Measurements from ENCODE around the gene CDK15.

Gene CDK15

GRCh38 chr2:201827621-201828020 lies 21.3 kb downstream of the CDK15 start:
- H3K27ac ChIP-seq (ENCODE audit: low read depth in 2 of 2, low read length in 2 of 2), result no peak overlapping the region
- H3K27me3 ChIP-seq (ENCODE audit: control insufficient read depth in 2 of 2, insufficient read depth in 2 of 2, low read length in 2 of 2), result peaks cover 0 to 2% of the 10 kb centered on the region in 2 donors
- no peaks in the 10 kb centered on the region for H3K9me3 ChIP-seq (ENCODE audit: control insufficient read depth in 2 of 2, low read length in 2 of 2)
- no peak overlapping the region for H3K9ac ChIP-seq (ENCODE audit: low read depth in 1 of 2, low read length in 2 of 2)
- no peaks in the 10 kb centered on the region for H3K36me3 ChIP-seq (ENCODE audit: control insufficient read depth in 2 of 2, insufficient read depth in 2 of 2, low read length in 2 of 2)
- H3K4me3 ChIP-seq (ENCODE audit: low read length in 2 of 2), result no peak overlapping the region
- H3K4me1 ChIP-seq (ENCODE audit: control insufficient read depth in 2 of 2, insufficient read depth in 2 of 2, low read length in 2 of 2), result no peaks in the 10 kb centered on the region

- H3K4me3 ChIP-seq (ENCODE audit: low read length in 2 of 2), result no peak overlapping the region
- H3K9me3 ChIP-seq (ENCODE audit: control insufficient read depth in 2 of 2, low read length in 2 of 2), result no peaks in the 10 kb centered on the region
- no peak overlapping the region for H3K27ac ChIP-seq (ENCODE audit: low read depth in 2 of 2, low read length in 2 of 2)
- H3K4me1 ChIP-seq (ENCODE audit: control insufficient read depth in 2 of 2, insufficient read depth in 2 of 2, low read length in 2 of 2), result no peaks in the 10 kb centered on the region
- no peaks in the 10 kb centered on the region for H3K36me3 ChIP-seq (ENCODE audit: control insufficient read depth in 2 of 2, insufficient read depth in 2 of 2, low read length in 2 of 2)
- peaks cover 0 to 2% of the 10 kb centered on the region in 2 donors for H3K27me3 ChIP-seq (ENCODE audit: control insufficient read depth in 2 of 2, insufficient read depth in 2 of 2, low read length in 2 of 2)
- no peak overlapping the region for H3K9ac ChIP-seq (ENCODE audit: low read depth in 1 of 2, low read length in 2 of 2)
Observed at GRCh38 chr2:201828220-201828619, 21.9 kb downstream of the CDK15 start.

- H3K9ac ChIP-seq (ENCODE audit: low read depth in 1 of 2, low read length in 2 of 2), result no peak overlapping the region
- H3K36me3 ChIP-seq (ENCODE audit: control insufficient read depth in 2 of 2, insufficient read depth in 2 of 2, low read length in 2 of 2), result no peaks in the 10 kb centered on the region
- no peaks in the 10 kb centered on the region for H3K4me1 ChIP-seq (ENCODE audit: control insufficient read depth in 2 of 2, insufficient read depth in 2 of 2, low read length in 2 of 2)
- H3K4me3 ChIP-seq (ENCODE audit: low read length in 2 of 2), result no peak overlapping the region
- H3K9me3 ChIP-seq (ENCODE audit: control insufficient read depth in 2 of 2, low read length in 2 of 2), result no peaks in the 10 kb centered on the region
- H3K27ac ChIP-seq (ENCODE audit: low read depth in 2 of 2, low read length in 2 of 2), result no peak overlapping the region
- H3K27me3 ChIP-seq (ENCODE audit: control insufficient read depth in 2 of 2, insufficient read depth in 2 of 2, low read length in 2 of 2), result no peaks in the 10 kb centered on the region
Observed at GRCh38 chr2:201830666-201831065, 24.3 kb downstream of the CDK15 start.

- Histone ChIP-seq H3K27me3 (ENCODE audit: control insufficient read depth in 2 of 2, insufficient read depth in 2 of 2, low read length in 2 of 2) (no peaks in the 10 kb centered on the region), H3K27ac (ENCODE audit: low read depth in 2 of 2, low read length in 2 of 2) (no peak overlapping the region), H3K36me3 (ENCODE audit: control insufficient read depth in 2 of 2, insufficient read depth in 2 of 2, low read length in 2 of 2) (no peaks in the 10 kb centered on the region), H3K9me3 (ENCODE audit: control insufficient read depth in 2 of 2, low read length in 2 of 2) (no peaks in the 10 kb centered on the region), H3K4me3 (ENCODE audit: low read length in 2 of 2) (no peak overlapping the region), H3K9ac (ENCODE audit: low read depth in 1 of 2, low read length in 2 of 2) (no peak overlapping the region), H3K4me1 (ENCODE audit: control insufficient read depth in 2 of 2, insufficient read depth in 2 of 2, low read length in 2 of 2) (no peaks in the 10 kb centered on the region)
Observed at GRCh38 chr2:201831469-201831868, 25.1 kb downstream of the CDK15 start.

- Histone ChIP-seq H3K4me3 (ENCODE audit: low read length in 2 of 2) (no peak overlapping the region), H3K27ac (ENCODE audit: low read depth in 2 of 2, low read length in 2 of 2) (no peak overlapping the region), H3K9me3 (ENCODE audit: control insufficient read depth in 2 of 2, low read length in 2 of 2) (no peaks in the 10 kb centered on the region), H3K4me1 (ENCODE audit: control insufficient read depth in 2 of 2, insufficient read depth in 2 of 2, low read length in 2 of 2) (no peaks in the 10 kb centered on the region), H3K9ac (ENCODE audit: low read depth in 1 of 2, low read length in 2 of 2) (no peak overlapping the region), H3K27me3 (ENCODE audit: control insufficient read depth in 2 of 2, insufficient read depth in 2 of 2, low read length in 2 of 2) (no peaks in the 10 kb centered on the region), H3K36me3 (ENCODE audit: control insufficient read depth in 2 of 2, insufficient read depth in 2 of 2, low read length in 2 of 2) (no peaks in the 10 kb centered on the region)
Observed at GRCh38 chr2:201833781-201834180, 27.4 kb downstream of the CDK15 start.

- Histone ChIP-seq H3K4me1 (ENCODE audit: control insufficient read depth in 2 of 2, insufficient read depth in 2 of 2, low read length in 2 of 2) (no peaks in the 10 kb centered on the region), H3K27me3 (ENCODE audit: control insufficient read depth in 2 of 2, insufficient read depth in 2 of 2, low read length in 2 of 2) (no peaks in the 10 kb centered on the region), H3K27ac (ENCODE audit: low read depth in 2 of 2, low read length in 2 of 2) (no peak overlapping the region), H3K9ac (ENCODE audit: low read depth in 1 of 2, low read length in 2 of 2) (no peak overlapping the region), H3K4me3 (ENCODE audit: low read length in 2 of 2) (no peak overlapping the region), H3K9me3 (ENCODE audit: control insufficient read depth in 2 of 2, low read length in 2 of 2) (no peaks in the 10 kb centered on the region), H3K36me3 (ENCODE audit: control insufficient read depth in 2 of 2, insufficient read depth in 2 of 2, low read length in 2 of 2) (no peaks in the 10 kb centered on the region)
Observed at GRCh38 chr2:201835066-201835465, 28.7 kb downstream of the CDK15 start.

- Histone ChIP-seq H3K4me3 (ENCODE audit: low read length in 2 of 2) (no peak overlapping the region), H3K9me3 (ENCODE audit: control insufficient read depth in 2 of 2, low read length in 2 of 2) (no peaks in the 10 kb centered on the region), H3K9ac (ENCODE audit: low read depth in 1 of 2, low read length in 2 of 2) (no peak overlapping the region), H3K36me3 (ENCODE audit: control insufficient read depth in 2 of 2, insufficient read depth in 2 of 2, low read length in 2 of 2) (no peaks in the 10 kb centered on the region), H3K4me1 (ENCODE audit: control insufficient read depth in 2 of 2, insufficient read depth in 2 of 2, low read length in 2 of 2) (no peaks in the 10 kb centered on the region), H3K27ac (ENCODE audit: low read depth in 2 of 2, low read length in 2 of 2) (no peak overlapping the region), H3K27me3 (ENCODE audit: control insufficient read depth in 2 of 2, insufficient read depth in 2 of 2, low read length in 2 of 2) (no peaks in the 10 kb centered on the region)
Observed at GRCh38 chr2:201837391-201837790, 31.1 kb downstream of the CDK15 start.

- no peak overlapping the region for H3K4me3 ChIP-seq (ENCODE audit: low read length in 2 of 2)
Observed at GRCh38 chr2:201837824-201838431, 31.6 kb downstream of the CDK15 start.

GRCh38 chr2:201839727-201840126 lies 33.4 kb downstream of the CDK15 start:
- H3K36me3 ChIP-seq (ENCODE audit: control insufficient read depth in 2 of 2, insufficient read depth in 2 of 2, low read length in 2 of 2), result no peaks in the 10 kb centered on the region
- H3K4me3 ChIP-seq (ENCODE audit: low read length in 2 of 2), result no peak overlapping the region
- H3K4me1 ChIP-seq (ENCODE audit: control insufficient read depth in 2 of 2, insufficient read depth in 2 of 2, low read length in 2 of 2), result no peaks in the 10 kb centered on the region
- H3K27me3 ChIP-seq (ENCODE audit: control insufficient read depth in 2 of 2, insufficient read depth in 2 of 2, low read length in 2 of 2), result no peaks in the 10 kb centered on the region
- H3K9ac ChIP-seq (ENCODE audit: low read depth in 1 of 2, low read length in 2 of 2), result no peak overlapping the region
- no peak overlapping the region for H3K27ac ChIP-seq (ENCODE audit: low read depth in 2 of 2, low read length in 2 of 2)
- H3K9me3 ChIP-seq (ENCODE audit: control insufficient read depth in 2 of 2, low read length in 2 of 2), result no peaks in the 10 kb centered on the region

More at GRCh38 chr2:201837824-201838431, 31.6 kb downstream of the CDK15 start:
- Histone ChIP-seq H3K27me3 (ENCODE audit: control insufficient read depth in 2 of 2, insufficient read depth in 2 of 2, low read length in 2 of 2) (no peaks in the 10 kb centered on the region), H3K36me3 (ENCODE audit: control insufficient read depth in 2 of 2, insufficient read depth in 2 of 2, low read length in 2 of 2) (no peaks in the 10 kb centered on the region), H3K9ac (ENCODE audit: low read depth in 1 of 2, low read length in 2 of 2) (no peak overlapping the region), H3K27ac (ENCODE audit: low read depth in 2 of 2, low read length in 2 of 2) (no peak overlapping the region), H3K4me1 (ENCODE audit: control insufficient read depth in 2 of 2, insufficient read depth in 2 of 2, low read length in 2 of 2) (no peaks in the 10 kb centered on the region), H3K9me3 (ENCODE audit: control insufficient read depth in 2 of 2, low read length in 2 of 2) (no peaks in the 10 kb centered on the region)

GRCh38 chr2:201840726-201841125 lies 34.4 kb downstream of the CDK15 start:
- Histone ChIP-seq H3K4me1 (ENCODE audit: control insufficient read depth in 2 of 2, insufficient read depth in 2 of 2, low read length in 2 of 2) (no peaks in the 10 kb centered on the region), H3K27ac (ENCODE audit: low read depth in 2 of 2, low read length in 2 of 2) (no peak overlapping the region), H3K27me3 (ENCODE audit: control insufficient read depth in 2 of 2, insufficient read depth in 2 of 2, low read length in 2 of 2) (no peaks in the 10 kb centered on the region), H3K9ac (ENCODE audit: low read depth in 1 of 2, low read length in 2 of 2) (no peak overlapping the region), H3K9me3 (ENCODE audit: control insufficient read depth in 2 of 2, low read length in 2 of 2) (no peaks in the 10 kb centered on the region), H3K4me3 (ENCODE audit: low read length in 2 of 2) (no peak overlapping the region), H3K36me3 (ENCODE audit: control insufficient read depth in 2 of 2, insufficient read depth in 2 of 2, low read length in 2 of 2) (no peaks in the 10 kb centered on the region)
